GM21619 (cell line): ENCODE results near the gene STYXL2.
A peak's percentile ranks its signal among the peaks of the same experiment; 100 is the strongest.

Experiments
- ATAC-seq: cut with Tn5 transposase; IDR thresholded peaks from one replicate; pipeline ENCODE4 v1.9.1; 2021; ENCODE audit not compliant: unreplicated experiment

The STYXL2 gene

DNA sequence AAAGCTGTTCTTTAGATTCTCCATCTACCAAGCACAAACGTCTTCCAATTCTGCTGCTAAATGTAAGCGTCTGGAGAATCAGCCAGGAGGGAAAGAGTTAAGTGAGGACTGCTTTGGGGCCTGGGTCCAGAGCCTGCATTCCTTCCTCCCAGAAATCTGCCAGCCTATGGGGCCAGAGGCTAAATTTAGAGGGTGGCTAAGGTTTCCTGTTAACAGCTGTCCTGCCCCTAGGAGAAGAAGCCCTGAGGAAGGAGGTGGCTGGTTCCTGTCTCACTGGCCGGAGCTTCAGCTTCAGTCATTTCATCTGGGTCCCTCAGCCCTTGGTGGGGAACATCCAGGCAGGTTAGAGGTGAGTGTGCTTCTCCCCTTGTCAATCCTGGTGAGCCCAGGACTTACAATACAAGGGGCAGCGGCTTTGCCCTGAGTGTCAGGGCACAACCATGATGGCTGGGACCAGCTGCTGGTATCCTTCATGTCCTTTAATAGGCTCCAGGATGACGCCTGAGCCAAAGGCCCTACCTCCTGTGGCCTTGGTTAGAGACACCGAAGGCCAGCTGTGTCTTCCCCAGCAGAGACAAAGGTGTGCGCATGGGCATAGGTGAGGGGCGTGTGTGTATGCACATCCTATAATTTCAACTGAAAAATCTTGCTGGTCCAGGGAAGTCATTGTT lies at the start of gene STYXL2:
Gene STYXL2 (plus strand): TSS at position 230 of the 671 bp plus-strand sequence. CDS start 775 bp downstream, outside the sequence.
- ATAC-seq: no peak

DNA sequence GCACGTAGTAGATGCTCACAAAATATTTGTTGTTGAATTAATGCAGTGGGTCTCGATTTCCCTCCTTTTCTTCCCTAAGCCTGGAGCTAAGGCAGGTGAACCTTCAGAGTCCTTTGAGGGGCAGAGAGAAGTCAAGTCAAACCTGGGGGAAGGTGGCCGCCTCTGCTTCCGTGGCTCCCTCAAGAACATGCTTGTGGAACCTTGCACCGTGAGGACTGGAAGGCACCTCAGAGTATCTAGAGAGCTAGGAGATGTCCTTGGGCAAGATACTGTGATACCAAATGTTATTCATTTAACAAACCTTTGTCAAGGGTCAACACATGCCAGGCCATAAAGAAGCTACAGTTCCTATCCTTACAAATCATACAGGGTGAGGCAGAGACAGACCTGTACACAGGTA lies 42.0 kb upstream of the STYXL2 start:
- no peak for ATAC-seq

DNA sequence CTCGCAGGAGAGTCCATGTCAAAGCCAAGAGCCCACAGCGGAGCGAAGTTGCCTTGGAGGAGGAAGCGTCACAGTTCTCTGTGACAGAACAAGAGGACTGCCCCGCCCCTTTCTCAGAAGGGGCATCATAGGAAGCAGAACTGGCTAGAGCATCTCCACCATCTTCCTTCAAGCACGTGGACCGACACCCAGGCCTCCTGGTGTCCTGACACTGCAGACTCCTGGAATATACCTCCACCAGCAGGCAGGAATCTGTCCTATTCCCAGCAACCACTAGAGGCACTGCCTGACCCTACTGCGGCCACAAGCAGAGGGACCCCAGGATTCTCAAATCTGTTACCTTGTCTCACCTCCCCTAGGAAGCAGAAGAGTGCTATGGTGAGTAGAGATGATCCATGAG lies 41.5 kb upstream of the STYXL2 start:
- no peak for ATAC-seq

DNA sequence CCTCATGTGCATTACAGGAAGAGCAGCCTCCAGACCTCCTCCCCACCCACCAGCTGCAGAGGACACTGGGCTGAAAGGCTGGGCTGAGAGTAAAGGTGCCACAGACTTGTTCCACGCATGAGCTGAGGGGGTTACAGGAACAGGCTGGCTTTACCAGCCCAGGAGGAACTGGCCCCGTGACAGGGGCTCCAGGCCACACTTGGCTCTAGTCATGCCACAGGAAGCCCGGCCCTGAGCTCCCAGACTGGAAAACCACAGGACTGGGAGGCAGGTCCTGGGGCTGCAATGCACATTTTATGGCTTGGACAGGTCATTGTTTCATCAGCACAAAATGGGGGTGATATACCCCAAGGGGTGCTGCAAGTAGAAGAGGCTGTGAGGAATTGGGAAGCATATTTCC lies 39.3 kb upstream of the STYXL2 start:
- ATAC-seq: no peak

DNA sequence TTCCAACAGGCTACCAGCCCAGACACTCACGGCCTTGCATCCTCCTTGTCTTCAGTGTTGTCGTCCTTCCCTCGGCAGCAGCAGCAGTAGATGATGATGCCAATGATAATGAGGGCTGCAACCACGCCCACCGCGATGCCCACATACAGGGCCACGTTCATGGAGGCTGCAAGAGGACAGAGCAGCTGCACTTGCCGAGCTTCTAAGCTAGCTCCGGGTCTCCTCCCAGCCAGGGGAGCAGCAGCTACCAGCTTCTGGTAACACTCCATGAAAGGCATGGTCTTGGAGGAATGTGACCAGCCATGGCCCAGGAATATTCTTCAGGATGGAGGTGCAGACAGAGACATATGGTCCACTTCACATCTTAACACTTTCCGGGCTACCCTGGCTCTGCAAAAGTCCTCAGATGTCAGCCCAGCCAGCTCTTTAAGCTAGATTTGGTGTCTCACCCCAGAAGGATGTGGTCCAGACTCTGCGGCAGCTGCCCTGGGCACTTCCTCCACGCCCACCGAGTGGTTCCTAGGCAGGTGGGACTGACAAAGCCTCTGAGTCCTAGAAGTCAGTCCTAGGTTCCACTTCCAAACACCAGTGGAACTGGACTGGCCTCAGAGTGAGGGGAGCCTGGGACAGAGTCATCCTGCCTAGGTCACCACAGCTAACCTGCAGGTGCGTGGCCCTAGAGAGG lies 38.8 kb upstream of the STYXL2 start:
- ATAC-seq: no peak

DNA sequence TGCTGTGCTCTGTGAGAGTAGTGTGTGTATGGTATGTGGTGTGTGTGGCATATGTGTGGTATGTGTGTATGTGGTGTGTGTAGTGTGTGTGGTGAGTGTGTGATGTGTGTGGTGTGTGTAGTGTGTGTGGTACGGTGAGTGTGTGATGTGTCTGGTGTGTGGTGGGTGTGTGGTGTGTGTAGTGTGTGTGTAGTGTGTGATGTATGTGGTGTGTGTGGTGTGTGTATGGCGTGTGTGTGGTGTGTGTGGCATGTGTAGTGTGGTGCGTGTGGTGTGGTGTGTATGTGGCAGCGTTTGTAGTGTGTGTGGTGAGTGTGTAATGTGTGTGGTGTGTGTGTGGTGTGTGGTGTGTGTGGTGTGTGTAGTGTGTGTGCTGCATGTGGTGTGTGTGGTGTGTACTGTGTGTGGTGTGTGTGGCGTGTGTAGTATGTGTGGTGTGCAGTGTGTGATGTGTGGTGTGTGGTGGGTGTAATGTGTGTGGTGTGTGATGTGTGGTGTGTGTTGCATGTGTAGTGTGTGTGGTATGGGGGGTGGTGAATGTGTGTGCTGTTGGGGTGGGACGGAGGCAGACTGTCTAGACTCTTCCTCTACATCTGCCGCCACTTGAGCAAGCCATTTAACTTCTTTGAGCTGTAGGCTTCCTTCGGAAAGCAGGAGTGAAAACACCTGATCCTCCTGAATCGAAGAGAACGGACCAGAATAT lies 37.2 kb upstream of the STYXL2 start:
- ATAC-seq: no peak

DNA sequence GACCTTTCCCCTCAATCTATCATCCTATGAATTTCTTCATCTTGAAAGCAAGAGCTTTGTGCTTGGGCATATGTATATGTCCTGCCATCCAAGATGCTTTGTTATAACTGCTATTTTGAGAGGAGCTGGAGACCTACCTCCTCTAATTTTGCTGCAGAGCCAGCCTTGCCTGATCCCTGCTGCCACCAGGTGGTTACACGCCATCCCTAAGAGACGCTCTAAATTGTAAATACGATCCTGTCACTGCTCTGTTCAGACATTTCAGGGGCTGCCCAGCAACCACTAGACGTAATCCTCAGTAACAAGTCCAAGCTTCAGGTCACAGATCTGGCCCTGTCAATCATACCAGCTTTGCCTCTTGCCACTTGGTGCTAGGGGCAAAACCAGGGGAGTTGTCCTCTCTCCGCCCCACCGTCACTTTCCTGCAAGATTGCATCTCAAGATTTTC lies 36.6 kb upstream of the STYXL2 start:
- peak; percentile 66 for ATAC-seq

DNA sequence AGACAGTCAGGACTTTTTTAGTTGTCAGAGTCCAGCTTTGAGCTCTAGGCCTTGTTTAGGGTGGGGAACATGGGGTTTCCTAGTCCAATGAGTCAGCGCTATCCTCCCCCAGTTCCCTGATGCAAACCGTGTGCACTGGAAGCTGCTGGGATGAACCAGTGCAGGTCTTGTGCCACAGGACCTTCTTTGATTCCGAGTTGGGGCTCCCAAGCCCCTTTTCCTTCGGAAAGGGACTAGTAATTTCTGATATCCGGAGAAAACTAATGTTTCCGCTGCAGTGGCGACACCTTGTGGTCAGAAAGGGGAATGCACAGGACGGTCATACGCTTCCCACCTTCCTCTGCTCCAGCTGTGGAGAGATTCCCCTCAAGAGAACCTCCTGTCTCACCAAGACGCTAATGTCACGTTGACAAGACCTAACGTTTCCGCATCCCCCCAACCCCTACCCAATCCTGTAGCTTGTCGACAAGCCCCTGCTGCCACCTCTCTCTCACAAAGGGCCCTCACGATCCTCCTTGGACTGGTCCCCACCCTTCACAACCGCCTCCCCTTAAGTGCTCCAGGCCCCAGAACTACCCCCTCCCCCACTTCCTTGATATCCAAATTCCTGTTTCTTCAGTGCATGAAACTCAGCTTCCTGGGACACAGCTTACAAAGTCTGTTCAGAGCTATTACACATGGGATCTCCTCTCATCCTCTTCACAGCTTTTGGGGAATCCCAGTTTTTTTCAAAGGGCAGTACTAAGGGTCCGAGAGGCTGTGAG lies 34.6 kb upstream of the STYXL2 start:
- peak; percentile 45 for ATAC-seq

DNA sequence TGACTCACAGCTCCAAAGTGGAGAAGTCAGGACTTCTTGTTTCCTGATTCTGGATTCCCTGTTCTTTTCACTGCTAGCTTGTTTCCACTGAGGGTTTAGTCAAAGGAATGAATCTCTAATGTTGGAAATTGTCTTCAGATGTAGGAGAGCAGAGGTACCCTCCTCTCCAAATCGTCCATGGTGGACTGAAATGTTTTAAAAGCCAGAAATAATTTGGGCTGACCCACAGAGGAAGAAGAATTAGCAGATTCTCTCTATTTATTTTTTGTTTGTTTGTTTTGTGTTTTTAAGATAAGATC lies 34.1 kb upstream of the STYXL2 start:
- no peak for ATAC-seq

DNA sequence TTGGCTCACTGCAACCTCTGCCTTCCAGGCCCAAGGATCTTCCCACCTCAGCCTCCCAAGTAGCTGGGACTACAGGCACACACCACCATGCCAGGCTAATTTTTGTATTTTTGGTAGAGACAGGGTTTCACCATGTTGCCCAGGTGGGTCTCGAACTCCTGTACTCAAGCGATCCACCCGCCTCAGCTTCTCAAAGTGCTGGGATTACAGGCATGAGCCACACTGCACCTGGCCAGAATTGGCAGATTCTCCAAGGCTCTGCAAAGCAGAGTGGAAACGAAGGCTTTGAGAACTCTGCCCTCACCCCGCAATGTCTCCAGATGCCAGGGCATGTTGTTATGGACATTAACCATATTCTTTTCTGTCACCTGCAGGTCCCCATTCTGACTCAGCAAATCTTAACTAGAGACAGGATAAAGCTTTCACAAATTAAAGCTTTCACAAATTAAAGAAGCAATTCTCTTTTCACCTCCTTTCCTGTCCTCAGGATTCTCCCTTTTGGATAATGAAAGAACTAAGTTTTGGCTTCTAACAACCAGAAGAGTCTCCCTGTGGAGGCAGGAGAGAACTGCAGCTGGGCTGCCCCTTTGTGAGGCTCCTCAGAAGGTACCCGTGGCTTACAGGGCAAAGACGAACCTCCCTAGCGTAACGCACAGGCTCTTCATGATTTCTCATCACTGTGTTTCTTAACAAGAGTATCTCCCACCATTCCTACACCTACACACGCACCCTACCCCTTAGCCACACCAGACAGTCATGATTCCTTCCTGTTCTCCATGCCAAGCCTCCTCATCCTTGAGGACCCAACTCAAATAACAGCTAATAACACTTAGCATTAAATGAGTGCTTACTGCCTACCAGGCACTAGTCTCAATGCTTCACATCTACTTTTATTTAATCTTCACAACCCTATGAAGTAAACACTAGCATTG lies 33.5 kb upstream of the STYXL2 start:
- no peak for ATAC-seq

DNA sequence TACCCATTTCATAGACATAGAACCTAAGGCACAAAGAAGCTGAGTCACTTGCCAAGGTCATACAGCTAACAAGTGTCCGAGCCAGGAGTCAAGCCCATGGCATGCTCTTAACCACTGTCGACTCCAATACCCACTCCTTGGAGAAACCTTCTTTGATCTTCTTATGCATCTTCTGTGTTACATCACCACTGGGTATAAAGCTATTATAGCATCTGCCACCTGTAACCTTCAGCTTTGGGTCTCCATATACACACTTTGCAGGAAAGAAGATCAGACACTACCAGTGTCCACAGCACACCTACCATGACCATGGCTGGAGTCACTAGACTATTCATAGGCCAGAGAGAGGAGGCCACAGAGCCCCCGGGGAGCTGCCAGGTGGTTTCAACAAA lies 32.8 kb upstream of the STYXL2 start:
- no peak for ATAC-seq

DNA sequence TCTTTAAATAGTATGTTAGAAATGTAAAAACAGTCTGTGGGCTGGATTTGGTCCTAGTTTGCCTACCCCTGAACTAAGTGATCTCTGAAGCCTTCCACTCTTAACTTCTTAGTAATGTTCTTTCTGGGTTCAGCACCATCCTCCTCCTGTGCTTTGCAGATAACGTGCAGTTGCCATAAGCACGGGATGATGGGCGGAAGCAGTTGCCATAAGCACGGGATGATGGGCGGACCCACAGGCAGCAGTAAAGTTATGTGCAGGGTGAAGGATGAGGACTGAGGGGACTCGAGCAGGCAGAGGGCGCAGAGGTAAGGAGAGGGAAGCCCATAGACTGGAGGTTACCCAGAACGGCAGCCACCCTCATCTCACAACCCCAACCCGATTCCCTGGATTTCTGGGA lies 29.3 kb upstream of the STYXL2 start:
- no peak for ATAC-seq

DNA sequence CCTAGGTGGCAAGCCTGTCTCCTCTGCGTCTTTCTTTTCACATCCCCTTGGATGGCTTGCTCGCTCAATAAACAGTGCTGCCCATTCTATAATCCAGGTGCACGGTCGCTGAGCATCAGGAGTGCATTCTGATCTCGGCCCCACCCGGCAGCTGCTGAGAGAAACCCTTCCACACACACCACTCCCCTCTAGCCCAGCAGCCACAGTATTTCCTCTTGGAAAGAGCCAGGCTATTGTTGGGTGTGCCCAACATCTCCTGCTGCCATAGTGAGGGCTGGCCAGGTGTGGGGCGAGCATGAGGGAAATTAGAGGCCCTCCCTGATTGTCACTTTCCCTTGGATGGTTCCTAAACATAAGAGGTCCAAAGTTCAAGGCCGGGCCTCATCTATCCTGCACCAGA lies 28.4 kb upstream of the STYXL2 start:
- ATAC-seq: no peak

DNA sequence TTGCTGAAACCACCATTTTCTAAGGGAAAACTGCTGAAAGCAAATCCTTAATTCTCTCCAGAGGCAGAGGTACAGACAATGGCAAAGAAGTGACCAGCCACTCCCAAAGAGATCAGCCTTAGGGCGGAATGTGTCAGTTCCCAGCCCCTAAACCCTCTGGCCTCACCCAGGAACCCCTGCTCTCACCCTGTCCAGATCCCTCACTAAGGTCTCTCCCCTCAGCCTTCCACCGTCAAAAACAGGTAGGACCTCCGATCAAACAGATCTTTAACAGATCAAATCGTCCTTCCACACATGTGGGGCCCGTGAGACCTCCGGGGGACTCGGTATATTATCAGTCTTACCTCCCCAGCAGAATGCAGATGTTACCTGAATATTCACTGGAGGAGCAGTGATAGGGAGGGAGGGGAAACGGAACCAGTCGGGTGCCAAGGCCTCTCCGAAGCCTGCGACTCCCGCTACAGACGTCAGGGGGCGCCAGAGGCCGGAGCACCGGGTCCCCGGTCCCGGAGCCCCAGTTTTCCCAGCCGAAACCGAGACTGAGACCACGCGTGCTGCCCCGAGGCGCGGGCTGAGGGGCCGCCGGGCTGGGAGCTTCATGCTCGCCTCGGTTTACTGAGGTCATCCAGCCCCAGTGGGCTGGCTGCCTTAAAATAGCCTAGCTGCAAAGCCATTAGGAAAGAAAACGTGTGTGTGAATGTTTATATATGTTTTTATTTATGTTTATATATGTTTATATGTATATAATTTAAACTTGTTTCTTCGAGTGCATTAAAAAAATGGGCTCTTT lies 27.3 kb upstream of the STYXL2 start:
- peak; percentile 73 for ATAC-seq

DNA sequence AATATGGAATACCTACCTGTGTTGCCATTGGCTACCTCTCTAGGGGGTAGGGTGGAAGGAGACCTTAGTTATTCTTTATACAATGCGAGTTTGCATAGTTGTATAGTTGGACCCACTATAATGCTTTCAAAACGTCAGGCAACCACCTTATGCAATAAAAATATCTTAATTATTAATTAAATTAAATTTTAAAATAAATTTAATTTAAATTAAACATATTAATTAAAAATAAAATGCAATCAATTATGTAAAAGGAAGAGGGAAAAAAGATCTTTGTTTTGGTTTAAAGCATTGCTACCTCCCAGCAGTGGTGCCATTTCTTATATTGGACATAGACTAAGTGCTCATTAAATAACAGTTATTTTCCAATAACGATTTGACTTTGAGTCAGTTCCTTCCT lies 26.0 kb upstream of the STYXL2 start:
- ATAC-seq: no peak

DNA sequence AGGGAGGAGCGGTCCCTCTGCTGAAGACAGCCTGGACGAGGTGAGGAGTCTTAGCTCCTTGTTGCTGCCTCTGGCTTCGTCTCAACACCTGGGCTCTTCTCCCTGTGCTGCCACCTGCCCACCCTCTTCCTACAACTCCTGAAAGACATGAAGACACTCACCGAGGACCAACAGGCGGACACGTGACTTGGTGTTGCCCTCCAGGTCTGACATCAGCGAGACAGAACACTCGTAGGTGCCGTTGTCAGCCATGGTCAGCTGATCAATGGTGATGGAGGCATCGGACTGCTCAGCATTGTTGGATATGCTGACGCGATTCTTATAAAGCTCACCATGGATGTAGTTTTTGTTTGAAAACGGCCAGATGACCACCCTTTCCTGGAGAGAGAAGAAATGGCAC lies 25.1 kb upstream of the STYXL2 start:
- ATAC-seq: no peak

DNA sequence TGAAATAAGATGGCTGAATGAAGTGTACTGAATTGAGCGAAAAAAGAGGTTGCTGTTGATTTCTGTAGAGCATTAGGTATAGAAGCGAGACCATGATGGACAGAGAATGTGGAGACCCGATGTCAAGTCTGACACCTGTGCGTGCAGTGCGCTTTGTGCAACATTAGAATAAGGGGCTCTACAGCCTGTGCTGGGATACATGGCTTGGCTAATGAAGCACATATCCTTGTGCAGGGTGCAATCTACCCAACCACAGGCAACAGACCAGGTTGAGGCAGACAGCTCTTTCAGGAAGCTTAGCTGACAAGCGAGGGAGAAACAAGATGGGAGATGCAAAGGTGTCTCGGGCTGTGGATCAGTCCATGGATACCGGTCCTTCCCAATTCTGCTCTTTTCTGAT lies 22.6 kb upstream of the STYXL2 start:
- no peak for ATAC-seq

DNA sequence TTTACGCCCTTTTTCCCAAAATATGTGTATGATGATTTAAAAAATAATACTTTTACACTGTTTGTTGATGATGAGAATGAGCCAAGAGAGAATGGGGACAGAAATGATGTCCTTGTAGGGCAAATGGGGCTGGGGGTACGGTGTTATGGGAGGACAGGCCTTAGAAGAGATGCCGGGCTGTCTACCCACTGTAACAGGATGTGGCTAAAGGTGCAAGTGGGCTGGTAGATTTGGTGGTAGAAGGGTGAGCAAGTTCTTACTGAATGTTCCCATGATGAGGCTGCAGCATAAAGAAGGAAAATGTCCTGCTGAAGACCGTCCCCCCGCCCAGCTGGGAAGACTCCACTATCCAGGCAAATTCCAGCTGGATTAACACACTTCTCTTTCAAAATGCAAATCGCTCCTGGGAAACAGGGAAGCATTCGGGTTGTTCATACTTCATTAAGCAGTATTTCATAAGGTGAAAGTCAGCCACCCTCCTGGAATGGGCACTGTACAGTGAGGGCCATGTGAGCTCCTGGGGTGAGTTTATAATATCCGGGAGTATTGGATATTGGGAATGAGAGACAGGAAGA lies 17.7 kb upstream of the STYXL2 start:
- no peak for ATAC-seq

DNA sequence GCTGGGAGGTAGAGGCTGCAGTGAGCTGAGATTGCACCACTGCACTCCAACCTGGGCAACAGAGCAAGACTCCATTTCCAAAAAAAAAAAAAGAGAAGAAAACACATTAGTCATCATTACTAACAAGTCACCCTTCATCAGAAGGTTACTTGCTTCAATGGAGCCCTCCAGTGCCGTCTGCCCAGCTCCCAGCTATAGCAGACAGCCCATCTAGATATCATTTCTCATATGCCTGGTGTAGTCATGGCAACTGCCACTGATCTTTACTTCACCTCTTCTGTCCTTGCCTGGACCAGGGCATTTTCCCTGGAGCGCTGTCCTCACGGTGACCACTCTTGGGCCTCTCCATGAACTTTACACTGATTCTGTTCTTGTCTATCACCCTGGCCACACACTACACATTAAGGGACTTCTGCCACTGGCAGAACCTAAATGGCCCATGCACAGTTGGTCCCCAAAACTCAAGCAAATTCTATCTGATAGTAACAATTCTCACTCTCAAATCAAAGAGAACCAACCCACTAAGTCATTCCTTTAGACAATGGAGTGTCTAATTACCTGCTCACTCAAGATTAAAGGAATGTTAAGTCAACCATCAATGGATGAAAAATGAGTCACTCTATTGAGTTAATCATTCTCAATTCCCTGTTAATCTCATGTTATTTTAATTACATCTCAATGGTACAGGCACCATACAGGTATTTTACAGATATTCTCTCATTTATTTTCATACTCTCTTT lies 16.6 kb upstream of the STYXL2 start:
- no peak for ATAC-seq
